OCI-LY7 (cell line): Measurements from ENCODE around the gene FGF1.

Experiments used
- CTCF ChIP-seq: fragments of 200-600 bp; sonication (generic); conservative IDR thresholded peaks from 2 replicates; pipeline ENCODE4 v1.5.1; 2014; ENCODE audit warnings: mild to moderate bottlenecking, antibody characterized with exemption, low read length, moderate library complexity, mixed read lengths
- EZH2phosphoT487 ChIP-seq: fragments of 200-600 bp; sonication (generic); IDR thresholded peaks from 2 replicates; pipeline ENCODE4 v1.6.1; 2018; ENCODE audit warnings: low read depth, borderline replicate concordance, mild to moderate bottlenecking, mixed run types, antibody characterized with exemption, low read length, moderate library complexity, mixed read lengths

- TF ChIP-seq CTCF (no peak), EZH2phosphoT487 (no peak)
These were observed 4.8 kb upstream of the FGF1 start for GRCh38 chr5:142690667-142691066.
